ENCODE results near the gene LRMDA.

- TF ChIP-seq CTCF (conservative IDR thresholded peaks at IDR 0.05; ENCODE audit: low read length) (no peak), EZH2phosphoT487 (IDR thresholded peaks at IDR 0.05; ENCODE audit: borderline replicate concordance, low read depth, low read length) (no peak)
Measured at GRCh38 chr10:75937823-75938222, 506.4 kb downstream of the LRMDA start.

All from OCI-LY7 (cell line).